ACC112 (cell line): Measurements from ENCODE around the gene ATR.
"Not testable (repeated sequence)": the region's sequence is repeated elsewhere in the genome, so short reads cannot be mapped to it uniquely, and the experiment has no call there.

Experiments
- H2AFZ ChIP-seq: fragments of 200-600 bp; sonication (generic); one replicate; pipeline ENCODE4 v1.6.0; 2017; ENCODE audit warnings: antibody characterized with exemption, low read length; ENCODE audit not compliant: unreplicated experiment
- H3K27ac ChIP-seq: fragments of 200-600 bp; sonication (generic); 2 replicates; pipeline ENCODE4 v1.5.1; 2014; ENCODE audit warnings: low read depth, mild to moderate bottlenecking, antibody characterized with exemption, low read length, moderate library complexity
- H3K27me3 ChIP-seq: fragments of 200-600 bp; sonication (generic); 2 replicates; pipeline ENCODE4 v1.6.1; 2014; ENCODE audit warnings: mild to moderate bottlenecking, antibody characterized with exemption, low read length, moderate library complexity, mixed read lengths; ENCODE audit not compliant: insufficient read depth
- H3K36me3 ChIP-seq: fragments of 200-600 bp; sonication (generic); 2 replicates; pipeline ENCODE4 v1.6.1; 2016; ENCODE audit warnings: mild to moderate bottlenecking, antibody characterized with exemption, low read length, moderate library complexity, mixed read lengths; ENCODE audit not compliant: insufficient read depth
- H3K4me1 ChIP-seq: fragments of 200-600 bp; sonication (generic); one replicate; pipeline ENCODE4 v1.6.1; 2016; ENCODE audit warnings: low read length, mixed read lengths; ENCODE audit not compliant: insufficient read depth, unreplicated experiment, control insufficient read depth
- H3K4me3 ChIP-seq: fragments of 200-600 bp; sonication (generic); 2 replicates; pipeline ENCODE4 v1.5.1; 2014; ENCODE audit warnings: mild to moderate bottlenecking, low read depth, low read length
- H3K79me2 ChIP-seq: fragments of 200-600 bp; sonication (generic); one replicate; pipeline ENCODE4 v1.6.0; 2016; ENCODE audit warnings: low read length; ENCODE audit not compliant: control insufficient read depth, unreplicated experiment, insufficient read depth

The ATR gene

DNA sequence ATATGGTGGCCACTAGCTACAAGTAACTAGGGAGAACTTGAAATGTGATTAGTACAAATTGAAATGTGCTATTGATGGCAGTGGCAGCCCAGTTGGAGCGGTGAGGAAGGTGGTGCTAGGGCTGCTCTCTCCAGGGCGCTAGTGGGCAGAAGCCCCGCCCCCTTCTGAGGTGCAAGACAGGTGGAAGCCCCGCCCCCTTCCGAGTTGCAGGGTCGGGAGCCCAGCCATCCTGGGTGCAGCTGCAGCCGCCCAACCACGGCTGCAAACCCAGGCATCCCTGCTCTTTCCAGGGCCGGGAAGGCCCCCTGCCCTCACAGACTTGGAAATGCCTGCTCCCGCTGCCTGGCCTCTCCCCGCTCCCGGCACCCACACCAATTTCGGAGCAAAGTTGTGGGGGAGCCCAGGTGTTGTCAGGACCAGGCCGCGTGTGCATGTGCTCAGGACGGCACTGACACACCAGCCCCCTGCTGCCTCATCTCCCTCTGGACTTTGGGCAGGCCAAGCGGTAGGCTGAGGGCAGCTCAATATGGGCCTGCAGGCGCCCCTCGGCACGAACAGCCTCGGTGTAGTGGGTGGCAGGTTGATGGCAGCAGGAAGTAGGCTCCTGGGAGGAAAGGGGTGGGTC lies 10.0 kb downstream of the ATR start:
- Histone ChIP-seq H3K36me3 (peaks cover 6% of the 10 kb centered on the region; the same call in 1 of the 2 replicates), H2AFZ (no peak overlapping the region), H3K4me3 (no peak overlapping the region), H3K27me3 (no peaks in the 10 kb centered on the region), H3K4me1 (peaks cover 3% of the 10 kb centered on the region), H3K79me2 (peaks cover 23% of the 10 kb centered on the region), H3K27ac (no peak overlapping the region)

DNA sequence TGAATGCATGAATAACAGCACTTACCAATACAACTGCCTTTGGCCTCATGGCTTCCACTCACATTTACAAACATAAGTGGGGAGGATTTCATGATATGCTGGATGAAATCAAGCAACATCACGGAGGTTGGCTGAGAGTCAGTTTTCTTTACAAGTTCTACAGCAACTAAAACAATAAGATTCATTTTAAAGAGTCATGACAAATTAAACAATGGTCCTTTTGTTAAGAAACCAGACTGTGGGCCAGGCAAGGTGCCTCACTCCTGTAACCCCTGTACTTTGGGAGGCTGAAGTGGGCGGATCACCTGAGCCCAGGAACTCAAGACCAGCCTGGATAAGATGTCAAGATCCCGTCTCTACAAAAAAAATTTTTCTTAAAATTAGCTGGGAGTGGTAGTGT lies 12.4 kb downstream of the ATR start:
- Histone ChIP-seq H3K36me3 (peaks cover 19% of the 10 kb centered on the region), H2AFZ (no peak overlapping the region), H3K79me2 (peaks cover 12% of the 10 kb centered on the region), H3K4me1 (peaks cover 3% of the 10 kb centered on the region), H3K4me3 (no peak overlapping the region), H3K27me3 (no peaks in the 10 kb centered on the region), H3K27ac (no peak overlapping the region)

DNA sequence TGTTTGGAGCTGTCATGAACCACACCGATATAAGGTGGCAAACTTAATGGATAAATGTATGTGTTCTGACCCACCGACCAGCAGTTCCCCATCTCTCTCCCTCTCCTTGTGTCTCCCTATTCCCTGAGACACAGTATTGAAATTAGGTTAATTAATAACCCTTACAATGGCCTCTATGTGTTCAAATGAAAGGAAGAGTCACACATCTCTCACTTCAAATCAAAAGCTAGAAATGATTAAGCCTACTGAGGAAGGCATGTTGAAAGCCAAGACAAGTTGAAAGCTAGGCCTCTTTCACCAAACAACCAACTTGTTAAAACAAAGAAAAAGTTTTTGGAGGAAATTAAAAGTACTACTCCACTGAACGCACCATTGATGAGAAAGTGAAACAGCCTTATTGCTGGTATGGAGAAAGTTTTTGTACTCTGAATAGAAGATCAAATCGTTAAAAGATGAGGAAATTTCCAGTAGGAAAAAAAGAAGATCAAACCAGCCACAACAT lies 15.0 kb downstream of the ATR start:
- H3K79me2 ChIP-seq = peaks cover 7% of the 10 kb centered on the region
- H3K27ac ChIP-seq = no peak overlapping the region
- no peaks in the 10 kb centered on the region for H3K4me1 ChIP-seq
- peaks cover 19% of the 10 kb centered on the region for H3K36me3 ChIP-seq
- no peak overlapping the region for H3K4me3 ChIP-seq
- no peak overlapping the region for H2AFZ ChIP-seq
- no peaks in the 10 kb centered on the region for H3K27me3 ChIP-seq

DNA sequence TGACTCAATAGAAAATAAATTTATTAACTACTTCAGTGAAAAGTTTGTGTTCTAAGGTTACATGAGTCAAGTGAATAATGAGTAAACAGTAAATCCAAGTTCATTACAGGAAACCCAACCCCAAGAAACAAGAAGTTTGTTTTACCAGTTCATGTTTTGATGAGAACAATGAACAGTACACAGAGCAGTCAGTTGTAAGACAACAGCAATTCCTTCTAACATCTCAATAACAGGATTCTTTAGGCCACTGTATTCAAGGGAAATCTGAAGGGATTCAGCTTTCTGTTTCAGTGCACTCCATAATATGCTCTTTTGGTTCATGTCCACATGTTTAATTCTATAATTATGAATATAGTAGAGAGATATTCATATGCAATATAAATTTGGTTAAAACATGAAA lies 18.4 kb downstream of the ATR start:
- H2AFZ ChIP-seq = no peak overlapping the region
- H3K27me3 ChIP-seq = no peaks in the 10 kb centered on the region
- H3K36me3 ChIP-seq = peaks cover 32% of the 10 kb centered on the region
- no peak overlapping the region for H3K27ac ChIP-seq
- no peaks in the 10 kb centered on the region for H3K79me2 ChIP-seq
- no peak overlapping the region for H3K4me3 ChIP-seq
- H3K4me1 ChIP-seq = no peaks in the 10 kb centered on the region

DNA sequence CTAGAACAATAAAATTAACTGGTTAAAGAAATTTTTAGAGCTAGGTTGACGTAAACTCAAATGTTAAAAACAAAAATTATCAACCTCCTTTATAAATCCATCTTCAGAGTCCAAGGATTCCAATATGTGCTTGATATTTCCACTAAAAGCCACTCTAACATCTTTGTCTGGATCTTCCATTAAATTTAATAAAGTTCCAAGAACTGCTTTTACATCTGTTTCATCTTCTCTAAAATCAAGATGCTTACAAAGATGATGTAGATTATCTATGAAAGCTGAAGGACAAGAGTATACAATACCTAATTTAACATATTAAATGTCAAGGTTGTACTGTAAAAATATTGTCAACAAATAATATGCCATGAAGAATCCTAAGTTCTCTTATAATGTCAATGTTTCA lies 24.8 kb downstream of the ATR start:
- no peak overlapping the region for H3K27ac ChIP-seq
- no peak overlapping the region for H3K4me3 ChIP-seq
- peaks cover 3% of the 10 kb centered on the region for H3K79me2 ChIP-seq
- no peaks in the 10 kb centered on the region for H3K27me3 ChIP-seq
- no peaks in the 10 kb centered on the region for H3K4me1 ChIP-seq
- H3K36me3 ChIP-seq = peaks cover 43% of the 10 kb centered on the region
- no peak overlapping the region for H2AFZ ChIP-seq

DNA sequence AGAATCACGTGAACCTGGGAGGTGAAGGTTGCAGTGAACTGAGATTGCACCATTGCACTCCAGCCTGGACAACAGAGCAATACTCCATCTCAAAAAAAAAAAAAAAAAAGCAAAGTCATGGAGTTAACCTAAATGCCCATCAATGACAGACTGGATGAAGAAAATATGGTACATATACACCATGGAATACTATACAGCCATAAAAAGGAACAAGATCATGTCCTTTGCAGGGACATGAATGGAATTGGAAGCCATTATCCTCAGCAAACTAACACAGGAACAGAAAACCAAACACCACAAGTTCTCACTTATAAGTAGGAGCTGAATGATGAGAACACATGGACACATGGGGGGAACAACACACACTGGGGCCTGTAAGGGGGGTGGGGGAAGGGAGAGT lies 26.0 kb downstream of the ATR start:
- not testable (repeated sequence) for H3K4me3 ChIP-seq, H3K27ac ChIP-seq, H3K79me2 ChIP-seq, H3K4me1 ChIP-seq, H3K27me3 ChIP-seq, H2AFZ ChIP-seq
- H3K36me3 ChIP-seq = peaks cover 45% of the 10 kb centered on the region

DNA sequence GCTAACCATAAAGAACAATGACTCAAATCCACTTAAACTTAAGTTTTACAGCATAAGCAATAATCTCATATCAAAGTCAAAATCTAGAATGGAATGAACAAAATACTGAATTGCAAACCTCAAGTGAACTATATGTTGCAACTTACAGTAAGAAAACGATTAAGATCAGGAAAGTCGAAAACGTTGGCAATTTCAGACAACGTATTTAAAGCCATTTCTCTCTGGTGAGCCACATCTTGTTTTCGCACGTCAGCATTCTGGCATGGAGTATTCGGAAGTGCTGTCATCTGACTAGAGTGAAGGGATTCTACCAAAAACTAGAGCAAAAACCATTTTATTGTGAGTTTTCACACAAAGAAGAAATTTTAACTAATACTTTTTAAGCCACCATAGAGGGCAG lies 28.5 kb downstream of the ATR start:
- H3K27ac ChIP-seq = no peak overlapping the region
- H2AFZ ChIP-seq = no peak overlapping the region
- peaks cover 3% of the 10 kb centered on the region for H3K79me2 ChIP-seq
- H3K4me3 ChIP-seq = no peak overlapping the region
- no peaks in the 10 kb centered on the region for H3K27me3 ChIP-seq
- H3K36me3 ChIP-seq = peaks cover 34% of the 10 kb centered on the region
- no peaks in the 10 kb centered on the region for H3K4me1 ChIP-seq

DNA sequence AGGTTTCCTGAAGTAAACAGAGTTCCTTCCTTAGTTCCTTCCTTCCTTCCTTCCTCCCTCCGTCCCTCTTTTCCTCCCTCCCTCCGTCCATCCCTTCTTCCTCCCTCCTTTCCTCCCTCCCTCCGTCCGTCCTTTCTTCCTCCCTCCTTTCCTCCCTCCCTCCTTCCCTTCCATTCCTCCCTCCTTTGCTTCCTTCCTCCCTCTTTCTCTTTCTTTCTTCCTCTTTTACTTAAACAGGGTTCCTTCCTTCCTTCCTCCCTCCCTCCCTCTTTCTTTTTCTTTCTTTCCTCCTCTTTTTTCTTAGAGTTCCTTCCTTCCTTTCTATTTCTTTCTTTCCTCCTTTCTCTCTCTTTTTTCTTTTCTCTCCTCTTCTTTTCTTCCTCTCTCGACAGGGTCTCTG lies 35.2 kb downstream of the ATR start:
- Histone ChIP-seq H3K36me3 (peaks cover 10% of the 10 kb centered on the region), H3K27ac (no peak overlapping the region), H2AFZ (no peak overlapping the region), H3K4me3 (no peak overlapping the region), H3K4me1 (no peaks in the 10 kb centered on the region), H3K27me3 (no peaks in the 10 kb centered on the region), H3K79me2 (no peaks in the 10 kb centered on the region)

DNA sequence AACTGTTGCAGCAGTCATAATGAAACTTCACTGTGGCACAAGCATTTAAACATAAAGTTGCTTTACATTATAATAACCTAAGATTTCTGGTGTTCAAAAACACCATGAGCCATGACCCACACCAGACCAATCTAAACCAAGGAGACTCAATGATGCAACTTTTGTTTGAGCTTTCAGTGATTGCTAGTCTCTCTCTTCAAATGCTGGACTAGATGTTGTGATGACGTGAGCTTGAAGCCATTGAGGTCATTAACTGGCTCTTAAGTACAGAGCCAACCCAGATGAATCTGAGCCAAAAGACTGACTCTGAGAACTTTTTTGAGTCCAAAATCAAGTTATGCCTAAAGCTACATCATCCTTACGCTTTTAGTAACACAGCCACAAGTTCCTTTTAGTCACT lies 36.5 kb downstream of the ATR start:
- Histone ChIP-seq H3K4me1 (no peaks in the 10 kb centered on the region), H2AFZ (no peak overlapping the region), H3K27ac (no peak overlapping the region)

DNA sequence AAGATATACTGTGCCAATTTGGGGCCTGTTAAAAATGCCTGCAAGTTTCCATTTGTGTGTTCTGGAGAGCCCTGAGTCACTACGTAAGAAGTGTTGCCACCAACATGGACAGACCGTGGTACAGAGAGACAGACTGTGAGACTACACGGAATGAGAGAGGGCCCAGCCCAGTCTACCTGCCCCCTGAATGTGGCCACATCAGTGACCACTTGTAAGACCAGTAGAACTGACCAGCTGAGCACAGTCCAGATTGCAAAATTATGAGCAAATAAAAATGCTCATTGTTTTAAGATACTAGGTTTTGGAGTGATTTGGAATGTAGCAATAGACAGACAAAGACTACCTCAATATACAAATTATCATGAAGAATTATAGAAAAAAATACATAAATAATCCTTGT lies 42.0 kb downstream of the ATR start:
- H3K79me2 ChIP-seq = no peaks in the 10 kb centered on the region
- no peaks in the 10 kb centered on the region for H3K27me3 ChIP-seq
- no peak overlapping the region for H3K4me3 ChIP-seq
- no peaks in the 10 kb centered on the region for H3K4me1 ChIP-seq
- no peak overlapping the region for H3K27ac ChIP-seq
- H2AFZ ChIP-seq = no peak overlapping the region
- H3K36me3 ChIP-seq = peaks cover 43% of the 10 kb centered on the region

More for the DNA sequence above, 36.5 kb downstream of the ATR start:
- Histone ChIP-seq H3K4me3 (no peak overlapping the region), H3K79me2 (no peaks in the 10 kb centered on the region), H3K36me3 (peaks cover 5% of the 10 kb centered on the region), H3K27me3 (no peaks in the 10 kb centered on the region)

DNA sequence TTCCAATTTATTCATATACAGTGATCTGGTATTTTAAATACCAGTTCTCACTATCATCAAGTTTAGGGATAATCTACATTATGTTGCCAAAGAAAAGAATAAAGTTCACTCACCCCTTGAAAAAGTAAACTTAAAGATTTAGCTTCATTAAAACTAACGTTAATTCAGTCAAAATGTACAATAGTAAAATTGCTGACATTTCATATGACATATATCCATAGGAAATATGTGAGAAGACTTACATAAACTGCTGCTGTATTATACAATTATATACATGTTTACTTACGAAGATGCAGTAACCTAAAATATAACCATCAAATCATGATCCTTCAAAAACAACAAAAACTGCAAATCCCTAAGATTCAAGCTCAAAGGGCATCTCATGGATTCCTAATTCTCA lies 44.0 kb downstream of the ATR start:
- H3K79me2 ChIP-seq = no peaks in the 10 kb centered on the region
- no peaks in the 10 kb centered on the region for H3K4me1 ChIP-seq
- H3K27ac ChIP-seq = no peak overlapping the region
- H3K27me3 ChIP-seq = no peaks in the 10 kb centered on the region
- H3K4me3 ChIP-seq = no peak overlapping the region
- H3K36me3 ChIP-seq = peaks cover 49% of the 10 kb centered on the region
- no peak overlapping the region for H2AFZ ChIP-seq
